Neural cell (in vitro differentiated cells): ENCODE data around the gene PLCB4. TPM values are rescaled to one million over a fixed set of nuclear protein-coding genes. Genes with fewer than 3 reads are reported as not detected.

Experiments used
- H2AFZ ChIP-seq: fragments of 200-600, 300-800 bp; sonication (generic), shearing (Covaris generic); 2 replicates; pipeline ENCODE4 v1.6.0; 2014; ENCODE audit warnings: low read depth, mild to moderate bottlenecking, antibody characterized with exemption, low read length, moderate library complexity
- H3F3A ChIP-seq: fragments of 200-600 bp; shearing (Covaris generic); 2 replicates; pipeline ENCODE4 v1.6.1; 2016; ENCODE audit warnings: mild to moderate bottlenecking, moderate library complexity, mixed read lengths, antibody characterized with exemption, low read length; ENCODE audit not compliant: insufficient read depth, poor library complexity, severe bottlenecking
- H3K27ac ChIP-seq: fragments of 200-600, 300-800 bp; sonication (generic), shearing (Covaris generic); 2 replicates; pipeline ENCODE4 v1.5.1; 2014; ENCODE audit warnings: mild to moderate bottlenecking, low read length, moderate library complexity
- H3K27me3 ChIP-seq: fragments of 300-800, 200-600 bp; sonication (generic), shearing (Covaris generic); 2 replicates; pipeline ENCODE4 v1.6.0; 2014; ENCODE audit warnings: mild to moderate bottlenecking, low read depth, low read length, moderate library complexity; ENCODE audit not compliant: insufficient read depth
- H3K36me3 ChIP-seq: fragments of 300-800, 200-600 bp; sonication (generic), shearing (Covaris generic); 2 replicates; pipeline ENCODE4 v1.5.1; 2014; ENCODE audit warnings: mild to moderate bottlenecking, antibody characterized with exemption, low read length, moderate library complexity; ENCODE audit not compliant: insufficient read depth
- H3K4me2 ChIP-seq: fragments of 300-800, 200-600 bp; sonication (generic), shearing (Covaris generic); 2 replicates; pipeline ENCODE4 v1.6.0; 2014; ENCODE audit warnings: mild to moderate bottlenecking, low read length
- H3K4me3 ChIP-seq: fragments of 300-800, 200-600 bp; sonication (generic), shearing (Covaris generic); 2 replicates; pipeline ENCODE4 v1.5.1; 2014; ENCODE audit warnings: mild to moderate bottlenecking, low read length, moderate library complexity
- H3K79me2 ChIP-seq: fragments of 200-600 bp; shearing (Covaris generic); replicated peaks from 2 replicates; pipeline ENCODE4 v1.6.0; 2014; ENCODE audit warnings: mild to moderate bottlenecking, low read length, moderate library complexity; ENCODE audit not compliant: insufficient read depth
- H3K9ac ChIP-seq: fragments of 300-800, 200-600 bp; sonication (generic), shearing (Covaris generic); 2 replicates; pipeline ENCODE4 v1.6.1; 2016; ENCODE audit warnings: mild to moderate bottlenecking, low read length, mixed read lengths
- H3K9me2 ChIP-seq: fragments of 200-600 bp; shearing (Covaris generic); 2 replicates; pipeline ENCODE4 v1.6.1; 2016; ENCODE audit warnings: mild to moderate bottlenecking, low read length, mixed read lengths; ENCODE audit not compliant: insufficient read depth
- H3K9me3 ChIP-seq: fragments of 200-600, 300-800 bp; sonication (generic), shearing (Covaris generic); 2 replicates; pipeline ENCODE4 v1.6.1; 2016; ENCODE audit warnings: mild to moderate bottlenecking, mixed run types, low read length, moderate library complexity, mixed read lengths
- H4K20me1 ChIP-seq: fragments of 200-600 bp; shearing (Covaris generic); 2 replicates; pipeline ENCODE4 v1.6.1; 2016; ENCODE audit warnings: mild to moderate bottlenecking, mixed run types; ENCODE audit not compliant: insufficient read depth
- CTCF ChIP-seq: fragments of 450-650 bp; IDR thresholded peaks from 2 replicates; pipeline ENCODE4 v1.5.1; 2014; ENCODE audit warnings: antibody characterized with exemption, mild to moderate bottlenecking, moderate library complexity; ENCODE audit not compliant: poor library complexity, severe bottlenecking
- EP300 ChIP-seq: fragments of 450-650 bp; conservative IDR thresholded peaks from 2 replicates; pipeline ENCODE4 v1.6.1; 2014; ENCODE audit warnings: antibody characterized with exemption, mild to moderate bottlenecking, moderate library complexity; ENCODE audit not compliant: poor library complexity, severe bottlenecking
- EZH2 ChIP-seq: fragments of 200-600, 300-800 bp; shearing (Covaris generic), sonication (generic); IDR thresholded peaks from 2 replicates; pipeline ENCODE4 v1.6.1; 2014; ENCODE audit warnings: antibody characterized with exemption, low read length, borderline replicate concordance, mild to moderate bottlenecking; ENCODE audit not compliant: insufficient read depth, poor library complexity, severe bottlenecking
- MXI1 ChIP-seq: fragments of 450-650 bp; conservative IDR thresholded peaks from 2 replicates; pipeline ENCODE4 v1.6.1; 2014; ENCODE audit warnings: antibody characterized with exemption, mild to moderate bottlenecking; ENCODE audit not compliant: poor library complexity, severe bottlenecking
- POLR2AphosphoS5 ChIP-seq: IDR thresholded peaks from 2 replicates; pipeline ENCODE4 v1.6.1; 2012
- RAD21 ChIP-seq: fragments of 450-650 bp; conservative IDR thresholded peaks from 2 replicates; pipeline ENCODE4 v1.6.1; 2014; ENCODE audit warnings: antibody characterized with exemption, mild to moderate bottlenecking, moderate library complexity
- SMC3 ChIP-seq: fragments of 450-650 bp; conservative IDR thresholded peaks from 2 replicates; pipeline ENCODE4 v1.6.1; 2014; ENCODE audit warnings: antibody characterized with exemption, mild to moderate bottlenecking, moderate library complexity; ENCODE audit not compliant: poor library complexity
- TAF1 ChIP-seq: IDR thresholded peaks from 2 replicates; pipeline ENCODE4 v1.6.1; 2012; ENCODE audit warnings: low read depth
- polyA plus RNA-seq: library from polyadenylated mRNA; depleted of rRNA; stranded (reverse); fragments of >200 nt; gene quantifications from 2 replicates; pipeline ENCODE4 v1.2.3, GENCODE V29; 2014
- TF ChIP-seq, protein P1 (sequence below): IDR thresholded peaks from 2 replicates; pipeline ENCODE4 v1.6.1; 2012; ENCODE audit warnings: borderline replicate concordance

PLCB4 gene
- polyA plus RNA-seq, 1 donor from 2014 or later = 13.1 TPM

DNA sequence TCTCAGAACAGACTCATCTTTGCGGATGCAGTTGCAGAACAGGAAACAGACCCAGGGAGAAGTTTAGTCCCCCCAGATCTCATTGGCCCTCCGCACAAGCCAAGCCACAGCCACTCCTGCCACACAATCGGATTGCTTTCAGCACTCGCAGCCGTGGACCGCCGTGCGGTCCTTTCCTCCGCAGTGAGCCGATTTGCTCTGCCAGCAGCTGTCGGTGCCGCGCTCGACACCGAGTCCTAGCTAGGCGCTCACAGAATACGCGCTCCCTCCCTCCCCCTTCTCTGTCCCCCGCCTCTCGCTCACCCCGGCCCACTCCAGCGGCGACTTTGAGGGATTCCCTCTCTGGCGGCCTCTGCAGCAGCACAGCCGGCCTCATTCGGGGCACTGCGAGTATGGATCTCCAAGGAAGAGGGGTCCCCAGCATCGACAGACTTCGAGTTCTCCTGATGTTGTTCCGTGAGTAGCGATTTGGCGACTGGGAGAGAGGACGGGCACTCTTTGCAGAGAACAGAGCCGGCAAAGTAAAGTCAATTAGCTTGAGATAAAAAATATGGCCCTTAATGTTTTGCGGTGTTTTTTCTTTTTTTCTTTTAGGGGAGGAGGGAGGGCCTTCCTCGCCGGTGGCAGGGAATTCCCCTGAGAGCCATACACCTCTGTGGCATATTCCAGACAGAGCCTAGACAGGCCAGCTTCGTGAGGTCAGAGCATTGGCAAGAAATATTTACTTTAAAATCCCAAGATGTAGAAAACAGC lies 445.8 kb downstream of the PLCB4 start, which contains the start of gene LAMP5:
Gene LAMP5 (plus strand): TSS at position 130 of the 753 bp plus-strand sequence. CDS start 263 bp downstream, at position 393.
- H3K79me2 ChIP-seq = no peaks in the 10 kb centered on the region
- no peak within 1 kb of the TSS for H3K27ac ChIP-seq
- no peaks in the 10 kb centered on the region for H4K20me1 ChIP-seq
- no peaks in the 10 kb centered on the region for H3K36me3 ChIP-seq
- peak within 1 kb of the TSS; percentile 25 for H3K9ac ChIP-seq
- H3K9me3 ChIP-seq = no peaks in the 10 kb centered on the region
- H3K4me3 ChIP-seq = peak within 1 kb of the TSS; percentile 64
- peak within 1 kb of the TSS; percentile 49 for H3K4me2 ChIP-seq
- H3F3A ChIP-seq = no peaks in the 10 kb centered on the region
- no peak for TF ChIP-seq POLR2AphosphoS5
- TF ChIP-seq EZH2 = peak; percentile 81
- TF ChIP-seq MXI1 = no peak
- no peak for TF ChIP-seq EP300
- TF ChIP-seq, protein P1, sequence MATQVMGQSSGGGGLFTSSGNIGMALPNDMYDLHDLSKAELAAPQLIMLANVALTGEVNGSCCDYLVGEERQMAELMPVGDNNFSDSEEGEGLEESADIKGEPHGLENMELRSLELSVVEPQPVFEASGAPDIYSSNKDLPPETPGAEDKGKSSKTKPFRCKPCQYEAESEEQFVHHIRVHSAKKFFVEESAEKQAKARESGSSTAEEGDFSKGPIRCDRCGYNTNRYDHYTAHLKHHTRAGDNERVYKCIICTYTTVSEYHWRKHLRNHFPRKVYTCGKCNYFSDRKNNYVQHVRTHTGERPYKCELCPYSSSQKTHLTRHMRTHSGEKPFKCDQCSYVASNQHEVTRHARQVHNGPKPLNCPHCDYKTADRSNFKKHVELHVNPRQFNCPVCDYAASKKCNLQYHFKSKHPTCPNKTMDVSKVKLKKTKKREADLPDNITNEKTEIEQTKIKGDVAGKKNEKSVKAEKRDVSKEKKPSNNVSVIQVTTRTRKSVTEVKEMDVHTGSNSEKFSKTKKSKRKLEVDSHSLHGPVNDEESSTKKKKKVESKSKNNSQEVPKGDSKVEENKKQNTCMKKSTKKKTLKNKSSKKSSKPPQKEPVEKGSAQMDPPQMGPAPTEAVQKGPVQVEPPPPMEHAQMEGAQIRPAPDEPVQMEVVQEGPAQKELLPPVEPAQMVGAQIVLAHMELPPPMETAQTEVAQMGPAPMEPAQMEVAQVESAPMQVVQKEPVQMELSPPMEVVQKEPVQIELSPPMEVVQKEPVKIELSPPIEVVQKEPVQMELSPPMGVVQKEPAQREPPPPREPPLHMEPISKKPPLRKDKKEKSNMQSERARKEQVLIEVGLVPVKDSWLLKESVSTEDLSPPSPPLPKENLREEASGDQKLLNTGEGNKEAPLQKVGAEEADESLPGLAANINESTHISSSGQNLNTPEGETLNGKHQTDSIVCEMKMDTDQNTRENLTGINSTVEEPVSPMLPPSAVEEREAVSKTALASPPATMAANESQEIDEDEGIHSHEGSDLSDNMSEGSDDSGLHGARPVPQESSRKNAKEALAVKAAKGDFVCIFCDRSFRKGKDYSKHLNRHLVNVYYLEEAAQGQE = peak; percentile 19
- no peak for TF ChIP-seq RAD21
- TF ChIP-seq TAF1 = no peak
- no peak for TF ChIP-seq SMC3
- TF ChIP-seq CTCF = no peak
- no peak within 1 kb of the TSS for H2AFZ ChIP-seq
- peaks cover 91% of the 10 kb centered on the region for H3K27me3 ChIP-seq
- H3K9me2 ChIP-seq = no peaks in the 10 kb centered on the region

DNA sequence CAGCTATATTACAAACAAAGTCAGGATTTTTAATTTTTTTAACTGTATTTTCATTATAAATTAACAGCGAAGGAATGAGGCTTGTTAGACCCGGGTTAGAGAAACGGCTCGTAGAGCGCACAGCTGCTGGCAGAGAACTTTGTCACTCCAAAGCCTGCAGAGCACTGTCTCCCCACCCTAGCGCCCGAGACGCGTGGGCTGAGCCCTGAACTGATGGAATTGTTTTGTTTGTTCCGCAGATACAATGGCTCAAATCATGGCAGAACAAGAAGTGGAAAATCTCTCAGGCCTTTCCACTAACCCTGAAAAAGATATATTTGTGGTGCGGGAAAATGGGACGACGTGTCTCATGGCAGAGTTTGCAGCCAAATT lies 446.3 kb downstream of the PLCB4 start:
- H3K9me2 ChIP-seq = no peaks in the 10 kb centered on the region
- no peak overlapping the region for H3K4me2 ChIP-seq
- no peaks in the 10 kb centered on the region for H3K9me3 ChIP-seq
- no peak overlapping the region for H2AFZ ChIP-seq
- H4K20me1 ChIP-seq = no peaks in the 10 kb centered on the region
- no peak overlapping the region for H3K27ac ChIP-seq
- H3K27me3 ChIP-seq = peaks cover 86% of the 10 kb centered on the region
- no peaks in the 10 kb centered on the region for H3F3A ChIP-seq
- TF ChIP-seq MXI1 (no peak), TAF1 (peak; percentile 41), POLR2AphosphoS5 (peak; percentile 9)
- TF ChIP-seq, protein P1 = no peak
- H3K36me3 ChIP-seq = no peaks in the 10 kb centered on the region
- no peak overlapping the region for H3K9ac ChIP-seq
- peak overlapping the region; percentile 64 for H3K4me3 ChIP-seq
- H3K79me2 ChIP-seq = no peaks in the 10 kb centered on the region
